GM18517 (cell line): Measurements from ENCODE around the gene SYNE2.
"Not testable (repeated sequence)": the region's sequence is repeated elsewhere in the genome, so short reads cannot be mapped to it uniquely, and the experiment has no call there.

Experiments used
- ATAC-seq: cut with Tn5 transposase; IDR thresholded peaks from one replicate; pipeline ENCODE4 v1.9.1; 2021; ENCODE audit warnings: mild to moderate bottlenecking, moderate library complexity; ENCODE audit not compliant: unreplicated experiment

Gene SYNE2

GRCh38 chr14:64186231-64187129 is 333.7 kb downstream of the SYNE2 start:
- ATAC-seq, result no peak

GRCh38 chr14:64187331-64187730 is 334.5 kb downstream of the SYNE2 start:
- no peak for ATAC-seq

- ATAC-seq, result no peak
These were observed 338.2 kb downstream of the SYNE2 start for GRCh38 chr14:64190974-64191502.

- no peak for ATAC-seq
These were observed 339.0 kb downstream of the SYNE2 start for GRCh38 chr14:64191756-64192155.

GRCh38 chr14:64193821-64194220 is 341.0 kb downstream of the SYNE2 start:
- no peak for ATAC-seq

GRCh38 chr14:64194404-64194803 is 341.6 kb downstream of the SYNE2 start:
- ATAC-seq, result no peak

GRCh38 chr14:64195199-64195598 is 342.4 kb downstream of the SYNE2 start:
- ATAC-seq, result peak; percentile 64

GRCh38 chr14:64196056-64196455 is 343.3 kb downstream of the SYNE2 start:
- no peak for ATAC-seq

GRCh38 chr14:64196814-64197411 is 344.1 kb downstream of the SYNE2 start:
- no peak for ATAC-seq

- ATAC-seq, result no peak
These were observed 345.2 kb downstream of the SYNE2 start for GRCh38 chr14:64197996-64198395.

- ATAC-seq, result no peak
These were observed 345.7 kb downstream of the SYNE2 start for GRCh38 chr14:64198486-64198885.

GRCh38 chr14:64200170-64200569 is 347.4 kb downstream of the SYNE2 start:
- ATAC-seq, result no peak

- ATAC-seq, result no peak
These were observed 348.5 kb downstream of the SYNE2 start for GRCh38 chr14:64201296-64201695.

GRCh38 chr14:64201921-64202545 is 349.2 kb downstream of the SYNE2 start:
- no peak for ATAC-seq

GRCh38 chr14:64202716-64203115 is 349.9 kb downstream of the SYNE2 start:
- ATAC-seq, result no peak

GRCh38 chr14:64203366-64204006 is 350.7 kb downstream of the SYNE2 start:
- ATAC-seq, result no peak

GRCh38 chr14:64208261-64208660 is 355.5 kb downstream of the SYNE2 start:
- ATAC-seq, result no peak

- no peak for ATAC-seq
These were observed 356.2 kb downstream of the SYNE2 start for GRCh38 chr14:64208981-64209380.

GRCh38 chr14:64209444-64210131 is 356.8 kb downstream of the SYNE2 start:
- ATAC-seq, result no peak

GRCh38 chr14:64210216-64210615 is 357.4 kb downstream of the SYNE2 start:
- no peak for ATAC-seq

- ATAC-seq, result not testable (repeated sequence)
These were observed 358.1 kb downstream of the SYNE2 start for GRCh38 chr14:64210912-64211311.
